Fibroblast of peridontal ligament (primary cell): ENCODE results near the gene GPR137B.
A peak's percentile ranks its signal among the peaks of the same experiment; 100 is the strongest.

Experiments
- DNase-seq: peaks from one replicate; pipeline ENCODE4 v3.0.0-alpha.2; 2010; ENCODE audit errors: extremely low read depth

Gene GPR137B

DNA sequence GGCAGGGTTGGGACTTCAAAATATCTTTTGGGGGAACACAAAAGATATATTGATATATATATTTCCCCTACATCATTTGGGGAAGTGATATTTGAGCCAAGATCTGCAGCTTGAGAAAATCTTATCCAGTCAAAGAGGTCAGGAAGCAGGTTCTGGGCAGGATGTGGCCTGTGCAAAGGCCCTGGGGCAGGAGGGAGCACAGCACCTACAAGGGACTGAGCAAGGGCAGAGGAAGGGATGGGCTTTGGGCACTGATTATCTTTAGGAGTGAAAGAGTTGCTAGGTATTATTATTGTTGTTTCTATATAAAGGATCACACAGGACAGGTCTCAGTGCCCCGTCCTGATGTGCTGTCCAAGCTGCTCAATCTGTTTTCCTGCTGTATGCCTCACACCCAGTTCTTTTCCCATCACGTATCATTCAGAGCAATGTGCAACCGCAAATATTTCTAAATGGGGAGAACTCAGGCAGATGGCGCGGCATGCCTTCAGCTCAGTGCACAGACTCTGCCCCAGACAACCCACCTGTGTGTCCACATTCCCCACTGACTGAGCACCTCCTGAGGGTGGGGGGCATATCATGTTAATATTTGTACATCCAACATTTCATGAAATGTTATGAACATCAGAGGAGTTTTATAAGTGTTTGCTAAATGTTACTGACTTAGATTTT is 28.1 kb upstream of the GPR137B start:
- no peak for DNase-seq

DNA sequence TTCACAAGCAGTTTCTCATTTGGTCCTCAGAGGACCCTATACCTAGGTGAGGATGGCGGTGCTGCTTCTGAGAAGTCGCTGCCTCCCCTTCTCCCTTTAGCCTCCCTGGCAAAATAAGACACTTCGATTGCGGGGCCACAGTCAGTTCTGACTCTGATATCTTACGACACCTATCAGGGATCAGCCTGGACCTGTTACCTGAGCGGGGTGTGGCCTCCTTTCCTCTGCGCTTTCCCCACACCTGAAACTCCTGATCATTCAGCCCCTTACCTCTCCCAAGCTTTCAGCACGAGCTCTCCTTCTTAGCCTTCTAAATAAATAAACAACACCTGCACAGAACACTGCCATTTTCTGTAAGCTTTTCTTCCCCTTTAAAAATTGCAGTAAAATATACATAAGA is 24.6 kb upstream of the GPR137B start:
- no peak for DNase-seq

DNA sequence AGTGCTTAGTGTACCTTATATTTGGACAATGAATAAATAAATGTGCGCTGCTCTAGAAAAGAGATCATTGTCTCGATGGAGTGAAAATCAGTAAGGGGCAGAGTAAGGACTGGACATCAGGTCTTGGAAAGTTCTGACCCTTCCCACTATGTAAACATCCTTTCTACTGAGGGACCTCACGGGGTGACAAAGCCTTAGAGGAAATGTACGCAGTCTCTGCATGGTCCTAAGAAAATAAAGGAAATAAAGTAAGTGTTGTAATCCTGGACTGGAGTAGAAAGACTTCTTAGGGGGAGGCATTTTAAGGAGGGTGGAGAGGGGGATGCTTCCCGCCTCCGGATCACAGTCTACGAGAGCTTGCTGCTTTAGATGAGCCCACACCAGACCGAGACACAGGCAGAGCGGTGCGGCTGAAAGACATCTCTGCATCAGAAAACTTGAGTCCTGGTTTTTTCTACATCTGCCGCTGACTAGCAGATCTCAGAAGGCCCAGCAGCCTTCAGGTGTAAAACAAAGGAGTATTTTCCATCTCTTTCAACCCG is 22.3 kb upstream of the GPR137B start:
- DNase-seq: no peak

DNA sequence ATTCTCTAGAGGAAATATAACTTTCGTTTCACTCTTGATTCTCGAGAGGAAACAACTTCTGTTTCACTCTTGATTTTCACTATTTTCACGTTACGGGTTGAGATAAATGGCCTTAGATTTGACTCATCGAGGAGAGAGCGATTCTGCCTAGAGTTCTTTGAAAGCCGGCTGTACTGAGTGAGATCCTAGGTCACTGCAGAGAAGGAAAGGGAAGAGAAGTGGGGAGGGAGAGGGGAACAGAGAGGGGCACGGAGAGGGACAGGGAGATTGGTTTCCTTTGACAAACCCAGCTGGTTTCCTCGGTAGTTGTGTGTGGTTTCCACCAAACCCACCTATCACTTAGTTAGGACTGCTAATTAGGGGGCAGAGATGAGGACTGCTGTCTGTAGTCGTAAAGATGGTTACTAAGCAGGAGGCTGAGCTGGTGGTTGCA is 21.6 kb upstream of the GPR137B start:
- no peak for DNase-seq

DNA sequence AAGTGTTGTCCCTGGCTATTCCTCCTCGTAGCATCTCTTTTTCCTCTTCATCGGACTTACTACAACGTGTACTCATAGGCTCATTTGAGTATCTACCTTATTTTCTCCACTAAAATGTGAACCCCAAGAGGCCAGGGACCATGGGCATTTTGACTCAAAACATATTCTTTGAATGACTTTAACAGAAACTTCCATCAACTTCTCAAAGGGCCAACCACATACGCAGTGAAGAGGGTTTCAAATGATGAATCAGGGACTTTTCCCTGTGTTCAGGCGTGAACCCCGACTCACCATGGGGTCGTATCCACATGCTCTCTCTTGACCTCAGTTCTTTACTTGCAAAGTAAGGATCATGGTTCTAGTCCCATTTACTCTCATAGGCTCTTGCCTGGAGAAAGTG is 20.2 kb upstream of the GPR137B start:
- DNase-seq: no peak

DNA sequence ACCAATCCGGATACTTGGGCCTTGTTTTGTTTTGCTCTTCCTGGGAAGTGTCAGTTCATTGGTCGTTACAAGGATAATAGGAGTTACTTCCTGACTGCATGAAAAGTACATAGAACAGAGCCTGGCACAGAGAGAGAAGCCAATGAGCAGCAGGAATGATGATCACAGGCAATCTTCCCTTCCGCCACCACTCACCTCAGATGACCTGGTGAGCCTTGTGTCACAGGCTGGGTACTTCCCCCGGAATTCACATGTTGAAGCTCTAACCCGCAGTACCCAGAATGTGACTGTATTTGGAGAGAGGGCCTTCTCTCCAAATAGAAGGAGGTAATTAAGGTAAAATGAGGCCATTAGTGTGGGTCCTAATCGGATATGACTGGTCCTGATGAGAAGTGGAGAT is 18.8 kb upstream of the GPR137B start:
- DNase-seq: no peak

DNA sequence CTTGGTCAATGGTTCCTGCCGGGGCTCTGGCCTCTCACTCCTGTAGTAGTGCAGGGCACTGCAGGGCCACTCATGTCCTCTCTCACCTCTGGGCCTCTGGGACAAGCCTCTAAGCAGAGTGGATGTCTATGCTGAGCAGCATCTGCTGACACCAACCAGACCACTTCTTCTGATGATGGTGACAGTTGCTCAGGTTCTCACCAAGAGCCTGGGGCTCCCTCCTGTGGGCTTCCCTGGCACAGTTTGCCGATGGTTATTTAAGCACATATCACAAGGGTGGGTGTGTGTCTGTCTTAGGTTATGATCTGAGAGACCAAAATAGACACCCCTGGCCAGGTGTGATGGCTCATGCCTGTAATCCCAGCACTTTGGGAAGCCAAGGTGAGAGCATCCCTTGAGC is 17.4 kb upstream of the GPR137B start:
- no peak for DNase-seq

DNA sequence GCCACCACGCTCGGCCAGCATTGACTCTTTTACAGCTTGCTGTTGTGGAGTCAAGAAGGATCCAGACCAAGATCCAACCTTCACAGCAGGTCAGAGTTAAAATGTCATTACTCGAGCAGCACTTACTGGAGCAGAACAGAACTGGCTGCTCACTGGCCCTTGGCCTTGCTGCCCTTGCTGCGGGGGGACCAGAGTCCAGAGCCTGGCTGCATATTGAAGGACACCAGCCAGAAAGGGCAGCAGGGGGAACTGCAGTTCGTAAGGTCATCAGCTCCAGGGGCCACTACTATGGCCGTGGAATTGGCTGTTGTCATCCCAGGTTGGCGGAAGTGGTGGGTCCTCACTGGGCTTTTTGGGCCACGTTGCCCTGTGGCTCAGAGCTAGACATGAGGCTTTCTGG is 15.3 kb upstream of the GPR137B start:
- DNase-seq: no peak

DNA sequence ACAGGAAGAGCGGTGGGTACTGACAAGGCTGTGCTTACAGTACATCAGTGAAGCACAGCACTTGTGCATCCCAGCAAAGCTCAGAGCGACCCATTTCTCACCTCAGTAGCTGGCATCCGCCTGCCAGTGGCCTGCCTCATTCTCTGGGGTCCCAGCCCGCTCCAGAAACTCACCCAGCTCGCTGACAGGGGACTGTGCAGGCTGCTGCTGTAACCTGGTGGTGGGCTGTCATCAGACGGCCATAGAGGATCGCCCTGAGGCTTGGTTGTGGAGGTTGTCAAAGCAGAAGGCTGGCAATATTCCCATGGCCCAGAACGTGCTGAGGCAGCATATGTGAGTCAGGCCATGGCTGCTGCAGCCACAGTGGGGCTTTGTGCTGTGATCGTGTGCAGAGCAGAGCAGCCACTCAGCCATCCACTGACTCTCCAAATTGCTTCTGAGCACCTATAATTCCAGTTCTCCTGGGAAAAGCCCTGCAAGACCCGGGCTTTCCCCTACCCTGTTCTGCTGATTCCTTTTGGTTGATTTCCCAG is 13.6 kb upstream of the GPR137B start:
- no peak for DNase-seq

DNA sequence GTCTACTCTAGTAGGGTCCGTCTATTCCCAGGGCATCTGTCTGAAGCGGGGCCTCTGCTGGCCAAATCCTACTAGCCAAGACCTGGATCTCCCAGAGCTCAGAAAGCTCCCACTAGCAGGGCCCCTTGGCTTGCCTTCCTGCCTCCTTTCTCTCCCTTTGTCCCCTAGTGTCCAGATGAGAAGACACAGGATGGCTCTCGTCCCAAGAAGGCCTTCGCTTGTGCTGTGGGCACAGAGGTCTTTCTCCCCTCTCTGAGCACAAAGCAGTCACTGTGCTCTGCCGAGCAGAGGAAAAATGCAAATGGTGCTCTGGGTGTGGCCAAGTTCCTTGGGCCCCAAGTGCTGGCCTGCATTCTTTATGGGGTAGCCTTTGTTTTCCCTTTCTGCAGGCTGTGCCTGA is 13.0 kb upstream of the GPR137B start:
- DNase-seq: no peak

DNA sequence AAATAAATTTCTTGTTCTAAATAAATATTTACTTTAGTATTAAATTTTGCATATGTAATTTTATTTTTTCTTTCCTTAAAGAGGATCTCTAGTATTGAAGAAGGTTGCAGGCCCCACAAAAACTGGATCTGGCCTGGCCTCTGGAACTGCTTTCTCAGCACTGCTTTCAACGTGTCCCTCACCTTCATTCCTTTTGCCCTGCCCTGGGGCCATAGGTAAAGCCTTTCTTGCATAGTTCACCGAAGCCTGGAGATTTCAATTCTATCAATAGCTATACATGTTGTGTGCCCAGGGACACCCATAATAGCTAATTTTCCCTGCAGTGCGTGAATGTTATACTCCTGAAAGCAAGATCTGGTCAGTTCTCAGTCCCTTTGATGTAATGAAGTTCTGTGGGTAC is 12.0 kb upstream of the GPR137B start:
- no peak for DNase-seq

DNA sequence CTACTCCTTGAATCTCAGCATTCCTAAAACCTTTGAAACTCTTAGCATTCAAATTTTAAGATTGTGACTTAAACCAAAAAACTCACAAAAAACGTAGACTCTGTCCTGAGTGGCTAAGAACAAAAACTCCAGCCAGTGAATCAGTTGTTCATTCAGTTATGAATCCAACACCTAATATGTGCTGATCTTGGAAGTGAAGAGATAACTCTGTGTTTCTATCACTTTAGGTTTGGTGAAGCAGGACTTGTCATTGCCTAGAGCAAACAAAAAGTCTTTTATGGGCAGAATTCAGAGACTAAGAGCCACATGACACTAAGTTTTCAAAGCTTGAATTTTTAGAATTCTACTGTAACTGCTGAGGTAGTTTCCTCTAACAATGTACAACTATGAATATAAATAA is 10.4 kb upstream of the GPR137B start:
- no peak for DNase-seq

DNA sequence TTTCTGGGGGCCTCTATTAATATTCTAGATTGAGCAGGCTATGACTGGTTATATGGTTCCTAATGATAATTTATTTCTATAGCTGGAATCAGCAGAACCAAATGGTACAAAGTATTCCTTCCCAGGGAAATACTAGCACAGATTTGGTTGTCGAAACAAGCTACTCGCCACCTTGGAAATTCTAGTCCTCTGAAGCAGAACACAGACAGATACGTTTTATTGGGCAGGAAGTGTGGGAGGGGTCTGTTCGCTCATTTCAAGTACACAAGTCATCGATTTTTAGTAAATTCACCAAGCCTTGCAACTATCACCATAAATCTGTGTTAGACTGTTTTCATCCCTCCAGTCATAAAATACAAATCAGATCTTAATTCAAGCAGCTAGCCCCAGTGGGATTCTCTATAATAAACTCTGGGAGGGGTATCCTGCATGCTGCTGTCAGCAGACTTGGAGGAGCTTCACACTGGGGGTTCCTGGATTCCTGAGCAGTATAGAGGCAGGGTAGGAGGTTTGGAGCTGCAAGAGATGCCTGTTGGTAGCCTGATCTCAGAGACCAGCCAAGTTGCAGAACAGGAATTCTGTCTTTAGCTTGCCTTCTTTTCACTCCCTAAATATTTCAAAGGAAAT is 9.8 kb upstream of the GPR137B start:
- DNase-seq: no peak

DNA sequence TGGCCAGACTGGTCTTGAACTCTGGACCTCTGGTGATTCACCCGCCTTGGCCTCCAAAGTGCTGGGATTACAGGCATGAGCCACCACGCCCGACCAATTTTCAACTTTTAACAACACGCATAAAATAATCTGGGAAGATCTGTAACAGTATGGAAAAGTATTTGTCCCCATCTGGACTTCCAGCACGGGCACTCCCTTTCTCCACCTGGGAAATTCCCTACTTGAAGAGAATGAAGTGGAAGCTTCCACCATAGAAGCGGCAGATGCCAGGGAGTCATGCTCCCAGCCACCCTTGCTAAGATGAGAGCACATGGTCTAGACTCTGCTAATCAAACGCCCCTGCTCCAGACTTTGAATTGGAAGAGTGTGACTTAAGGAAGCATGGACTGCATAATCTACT is 9.0 kb upstream of the GPR137B start:
- DNase-seq: no peak

DNA sequence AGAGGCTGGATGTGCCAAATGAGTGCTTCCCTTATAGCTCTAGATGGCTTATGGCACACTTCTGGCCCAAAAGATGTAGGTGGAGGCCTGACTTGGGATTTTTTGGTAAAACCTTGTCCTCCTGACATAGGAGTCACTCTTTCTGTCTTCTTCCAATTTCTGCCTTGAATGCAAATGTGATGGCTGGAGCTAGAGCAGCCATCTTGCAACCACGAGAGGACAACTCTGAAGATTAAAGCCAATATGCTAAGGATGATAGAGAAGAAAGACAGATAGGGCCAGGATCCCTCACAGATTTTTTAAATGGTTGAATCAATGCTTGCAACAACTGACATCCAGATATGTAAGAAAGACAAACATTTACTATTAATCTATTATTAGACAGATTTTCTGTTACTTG is 8.5 kb upstream of the GPR137B start:
- DNase-seq: no peak

DNA sequence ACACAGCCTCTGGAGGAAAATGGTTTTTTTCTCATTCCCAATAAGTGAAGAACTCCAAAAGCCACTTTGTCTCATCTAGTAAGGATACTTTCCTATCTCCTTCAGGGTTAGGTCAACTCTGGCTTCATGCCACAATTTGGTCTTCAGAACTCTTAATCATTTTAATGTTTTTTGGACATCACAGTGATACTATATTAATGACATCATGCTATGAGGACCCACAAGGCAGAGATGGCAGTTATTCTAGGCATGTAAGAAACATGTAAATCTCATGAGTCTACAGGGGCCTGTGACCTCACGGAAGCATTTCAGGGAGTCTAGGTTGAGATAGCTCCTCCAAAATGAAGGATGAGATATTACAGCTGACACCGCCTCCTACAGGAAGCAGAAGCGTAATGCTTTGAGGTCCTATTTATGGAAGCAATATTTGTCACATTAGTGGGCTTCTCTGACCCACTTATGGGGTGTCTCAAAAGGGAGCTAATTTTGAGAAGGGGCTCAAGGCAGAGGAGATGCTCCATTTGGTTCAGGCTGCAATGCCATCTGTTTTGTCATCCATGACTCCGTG is 5.0 kb upstream of the GPR137B start:
- DNase-seq: no peak

DNA sequence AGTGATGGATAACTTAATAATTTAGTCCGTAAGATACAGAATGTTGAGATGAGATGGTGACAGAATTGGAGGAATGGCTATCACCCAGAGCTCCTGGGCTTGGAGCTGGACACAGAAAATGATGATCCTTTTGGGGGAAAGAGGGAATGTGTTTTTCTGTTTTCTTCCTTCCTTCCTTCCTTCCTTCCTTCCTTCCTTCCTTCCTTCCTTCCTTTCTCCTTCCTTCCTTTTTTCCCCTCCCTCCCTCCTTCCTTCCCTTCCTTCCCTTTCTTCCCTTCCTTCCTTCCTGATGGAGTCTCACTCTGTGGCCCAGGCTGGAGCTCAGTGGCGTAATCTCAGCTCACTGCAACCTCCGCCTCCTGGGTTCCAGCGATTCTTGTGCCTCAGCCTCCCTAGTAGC is 2.8 kb upstream of the GPR137B start:
- DNase-seq: no peak

DNA sequence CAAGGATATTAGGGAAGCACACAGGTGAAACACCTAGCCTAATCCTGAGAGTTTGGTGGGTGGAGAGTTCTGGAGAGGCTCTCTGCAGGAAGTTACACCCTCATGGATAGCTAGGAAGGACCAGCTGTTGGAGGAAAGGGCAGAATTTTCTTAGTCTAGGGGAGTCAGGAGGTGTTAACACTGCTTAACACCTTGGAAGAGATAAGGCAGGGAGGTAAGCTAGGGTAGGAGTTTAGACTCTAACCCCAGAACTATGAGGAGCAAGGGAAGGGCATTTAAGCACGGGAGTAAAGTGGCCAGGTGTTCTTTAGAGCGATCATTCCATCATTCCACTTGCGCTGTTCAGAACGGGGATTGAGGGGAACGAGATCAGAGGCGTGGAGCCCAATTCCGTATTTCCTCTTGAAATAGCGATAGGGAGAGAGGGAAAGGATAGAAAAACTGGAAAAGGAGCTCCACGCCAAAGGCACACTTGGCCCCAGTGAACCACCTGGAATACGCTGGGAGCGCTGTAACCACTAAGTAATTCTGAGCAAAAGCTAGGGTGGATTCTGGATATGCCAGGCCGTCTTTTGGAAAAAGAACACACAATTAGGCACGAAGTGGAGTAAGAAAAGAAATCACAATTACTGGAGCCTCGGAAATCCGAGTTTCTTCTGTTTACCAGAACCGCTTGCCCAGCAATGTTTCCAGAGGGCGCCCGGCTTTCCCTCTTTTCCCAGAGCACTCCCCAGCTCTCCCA is 1.5 kb upstream of the GPR137B start:
- DNase-seq: no peak

DNA sequence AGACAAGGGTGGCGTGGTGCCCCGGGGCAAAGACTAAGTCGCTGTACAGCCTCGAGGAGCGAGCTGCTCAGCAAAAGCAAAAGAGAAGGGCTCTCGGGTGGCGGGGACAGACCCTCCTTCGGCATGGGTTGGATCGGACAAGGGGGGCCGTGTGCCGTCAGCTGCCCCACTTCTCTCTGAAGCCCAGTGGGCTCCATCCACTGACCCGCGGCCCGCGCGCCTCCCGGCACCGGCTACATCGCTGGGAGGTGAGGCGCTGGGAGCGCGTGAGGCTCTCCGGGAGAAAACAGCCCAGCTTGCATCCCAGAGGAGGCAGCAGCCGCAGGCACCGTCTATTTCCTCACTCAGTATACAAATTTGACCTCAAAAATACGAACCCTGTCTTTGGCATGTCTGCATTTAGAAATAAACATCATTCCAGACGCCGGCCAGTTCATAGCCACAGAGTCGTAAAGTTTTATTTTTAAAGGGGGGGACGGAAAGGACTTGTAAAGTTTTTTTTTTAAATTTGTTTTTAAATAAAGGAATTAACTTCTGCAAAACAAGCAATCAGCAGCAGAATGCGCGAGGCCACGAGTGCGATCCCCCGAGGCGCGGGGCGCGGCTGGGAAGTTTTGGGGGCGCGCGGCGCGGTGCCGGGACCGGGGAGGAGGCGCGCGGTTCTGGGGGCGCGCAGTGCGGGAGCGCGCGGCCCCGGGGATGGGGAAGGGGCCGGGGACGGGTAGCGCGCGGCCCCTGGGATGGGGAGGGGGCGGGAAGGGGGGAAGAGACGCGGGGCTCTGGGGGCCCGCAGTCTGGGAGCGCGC is 689 bp upstream of the GPR137B start:
- peak; percentile 69 for DNase-seq

DNA sequence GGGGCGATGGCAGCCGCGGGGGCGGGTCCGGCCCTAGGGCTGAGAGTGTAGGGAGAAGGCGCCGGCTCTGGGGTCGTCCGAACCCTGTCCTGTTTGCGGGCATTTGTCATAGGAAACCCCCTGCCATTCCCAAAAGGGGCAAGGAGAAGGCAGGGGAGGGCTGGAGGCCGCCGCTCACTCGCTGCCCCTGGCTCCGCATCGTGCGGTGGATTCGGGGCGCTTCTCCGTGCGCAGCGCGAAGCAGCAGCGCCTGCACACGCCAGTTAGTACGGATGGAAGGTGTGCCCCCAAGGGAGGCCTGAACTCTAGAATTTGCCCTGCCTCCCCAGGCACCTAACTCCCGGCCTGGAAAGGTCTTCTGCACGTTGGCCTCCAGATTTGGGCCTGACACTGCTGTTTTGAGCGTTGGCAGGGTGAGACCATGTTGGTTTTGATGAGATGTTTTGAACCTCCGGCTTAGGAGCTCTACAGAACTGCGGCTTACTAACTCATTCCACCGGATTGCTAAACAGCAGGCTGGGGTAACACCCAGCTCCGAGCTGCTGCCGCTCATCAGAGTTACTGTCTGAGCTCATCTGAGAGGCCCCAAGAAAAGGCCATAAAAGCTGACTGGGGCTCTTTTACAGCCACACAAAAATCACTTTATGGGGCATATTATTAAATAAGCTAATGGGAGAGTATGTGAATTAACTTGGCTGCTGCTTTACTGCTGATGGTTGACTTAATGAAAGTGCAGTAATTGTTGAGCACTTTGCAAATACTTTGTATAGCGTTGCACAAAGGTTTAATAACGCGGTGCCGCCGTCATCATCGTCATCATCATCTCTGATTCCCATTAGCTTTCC is 987 bp downstream of the GPR137B start:
- DNase-seq: peak; percentile 72

DNA sequence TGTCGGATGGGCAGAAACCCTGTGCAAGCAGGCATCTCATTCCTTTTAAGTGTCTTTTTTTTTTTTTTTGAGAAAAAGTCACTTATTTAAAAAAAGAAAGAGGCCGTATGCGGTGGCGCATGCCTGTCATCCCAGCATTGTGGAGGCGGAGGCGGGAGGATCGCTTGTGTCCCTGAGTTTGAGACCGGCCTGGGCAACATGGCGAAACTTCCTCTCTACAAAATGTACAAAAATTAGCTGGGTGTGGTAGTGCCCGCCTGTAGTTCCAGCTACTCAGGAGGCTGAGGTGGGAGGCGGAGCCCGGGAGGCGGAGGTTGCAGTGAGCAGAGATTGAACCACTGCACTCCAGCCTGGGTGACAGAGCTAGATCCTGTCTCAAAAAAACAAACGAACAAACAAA is 1.7 kb downstream of the GPR137B start:
- DNase-seq: no peak
